HCT116 (cell line): ENCODE results near the gene CLASP2. TPM values are rescaled to one million over a fixed set of nuclear protein-coding genes. Genes with fewer than 3 reads are reported as not detected.

Experiments used
- ATAC-seq: fragments of 200-7000 bp; cut with Tn5 transposase; 2 replicates; pipeline ENCODE4 v1.9.1; 2020; ENCODE audit warnings: mild to moderate bottlenecking, moderate library complexity
- BruUV-seq: library from RNA; stranded (reverse); fragments of 400-500 nt; replicated peaks from 2 replicates; lab custom pipeline; 2021; lab: Mats Ljungman, UMichigan
- CTCF ChIA-PET: fragments of 300-600 bp; sonication (Branson Sonifier 250); formaldehyde crosslinking; loops from one replicate; lab custom pipeline; 2021; ENCODE audit warnings: antibody characterized with exemption; lab: Charles Lee
- POLR2A ChIA-PET: fragments of 300-600, 350-600 bp; sonication (Branson Sonifier 250); formaldehyde crosslinking; loops from one replicate; lab custom pipeline; 2021; ENCODE audit warnings: antibody characterized with exemption; lab: Charles Lee
- RAD21 ChIA-PET, 2 experiments: fragments of 300-600 bp; sonication (Branson Sonifier 250); formaldehyde crosslinking; loops; one replicate each; lab custom pipeline; 2023; ENCODE audit warnings: low total read pairs in 2 of 2; ENCODE audit not compliant: uncharacterized antibody in 2 of 2, unreplicated experiment in 2 of 2, low non-redundant PET in 1 of 2; lab: Charles Lee
- DNase-seq: peaks from one replicate; pipeline ENCODE4 v3.0.0-alpha.2; 2010; ENCODE audit warnings: low read depth, low spot score
- H2AFZ ChIP-seq: fragments of 200-600 bp; shearing (Covaris generic), sonication (generic); 2 replicates; pipeline ENCODE4 v1.6.1; 2017; ENCODE audit warnings: low read depth, mixed run types, mixed read lengths, antibody characterized with exemption, low read length; ENCODE audit not compliant: poor library complexity, severe bottlenecking
- H3K27ac ChIP-seq: 2 replicates; pipeline ENCODE4 v1.5.1; 2012; ENCODE audit warnings: low read depth, low read length
- H3K27me3 ChIP-seq: fragments of 200-600 bp; sonication (generic); 2 replicates; pipeline ENCODE4 v1.6.1; 2016; ENCODE audit warnings: mixed run types, low read length, mixed read lengths; ENCODE audit not compliant: insufficient read depth
- H3K36me3 ChIP-seq, 2 experiments: fragments of 200-500 bp in 1 of 2; fragments of 200-600 bp in 1 of 2; sonication (Bioruptor generic) in 1 of 2; sonication (generic) in 1 of 2; 2 replicates each; pipeline versions ENCODE4 v1.5.1 to v1.6.1; 2014 to 2016; ENCODE audit warnings: low read length in 2 of 2, inconsistent platforms in 1 of 2, mixed read lengths in 1 of 2, mixed run types in 1 of 2; ENCODE audit not compliant: insufficient read depth in 2 of 2, control insufficient read depth in 1 of 2
- H3K4me1 ChIP-seq, 2 experiments: fragments of 200-600 bp in 1 of 2; sonication (generic) in 1 of 2; 2 replicates each; pipeline versions ENCODE4 v1.5.1 to v1.6.1; 2012 to 2017; ENCODE audit warnings: low read length in 2 of 2, inconsistent platforms in 1 of 2, mild to moderate bottlenecking in 1 of 2, mixed read lengths in 1 of 2, mixed run types in 1 of 2, moderate library complexity in 1 of 2; ENCODE audit not compliant: insufficient read depth in 2 of 2, control insufficient read depth in 1 of 2
- H3K4me2 ChIP-seq: fragments of 200-600 bp; sonication (generic); 2 replicates; pipeline ENCODE4 v1.6.1; 2017; ENCODE audit warnings: mixed run types, low read length, mixed read lengths
- H3K4me3 ChIP-seq, 2 experiments: fragments of 200-600 bp in 1 of 2; sonication (generic) in 1 of 2; replicated peaks in 1 of 2; 2 replicates each; pipeline ENCODE4 v1.5.1; 2011 to 2016; ENCODE audit warnings: low read length in 2 of 2, control low read depth in 1 of 2, low read depth in 1 of 2, mild to moderate bottlenecking in 1 of 2, mixed read lengths in 1 of 2, mixed run types in 1 of 2
- H3K79me2 ChIP-seq: fragments of 200-600 bp; sonication (generic); 2 replicates; pipeline ENCODE4 v1.6.1; 2017; ENCODE audit warnings: mild to moderate bottlenecking, mixed run types, low read length, moderate library complexity, mixed read lengths; ENCODE audit not compliant: insufficient read depth
- H3K9ac ChIP-seq: fragments of 200-600 bp; sonication (generic); 2 replicates; pipeline ENCODE4 v1.6.1; 2016; ENCODE audit warnings: low read length, mixed read lengths
- H3K9me2 ChIP-seq: fragments of 200-600 bp; sonication (generic), shearing (Covaris generic); 2 replicates; pipeline ENCODE4 v1.6.1; 2017; ENCODE audit warnings: mixed run types, mild to moderate bottlenecking, moderate library complexity; ENCODE audit not compliant: insufficient read depth
- H3K9me3 ChIP-seq, 2 experiments: fragments of 200-500 bp in 1 of 2; fragments of 200-600 bp in 1 of 2; sonication (Bioruptor generic) in 1 of 2; sonication (generic) in 1 of 2; 2 replicates each; pipeline ENCODE4 v1.6.1; 2014 to 2017; ENCODE audit warnings: low read length in 2 of 2, mixed read lengths in 2 of 2, inconsistent platforms in 1 of 2, low read depth in 1 of 2, mild to moderate bottlenecking in 1 of 2, mixed run types in 1 of 2, moderate library complexity in 1 of 2; ENCODE audit not compliant: control insufficient read depth in 1 of 2, insufficient read depth in 1 of 2
- H4K20me1 ChIP-seq: fragments of 200-600 bp; sonication (generic), shearing (Covaris generic); 2 replicates; pipeline ENCODE4 v1.6.1; 2017; ENCODE audit warnings: mixed run types, mild to moderate bottlenecking, moderate library complexity; ENCODE audit not compliant: insufficient read depth
- ATF3 ChIP-seq: IDR thresholded peaks from 2 replicates; pipeline ENCODE4 v1.6.1; 2012
- CBX3 ChIP-seq: IDR thresholded peaks from 2 replicates; pipeline ENCODE4 v1.6.1; 2012; ENCODE audit warnings: low read depth
- CEBPB ChIP-seq: IDR thresholded peaks from 2 replicates; pipeline ENCODE4 v1.6.1; 2012; ENCODE audit warnings: low read depth
- CTCF ChIP-seq, 3 experiments: fragments of 200-600 bp in 1 of 3; sonication (generic) in 1 of 3; IDR thresholded peaks in 2 of 3; conservative IDR thresholded peaks in 1 of 3; 2 replicates each; pipeline ENCODE4 v1.5.1; 2012 to 2017; ENCODE audit warnings: low read depth in 2 of 3, low read length in 2 of 3, antibody characterized with exemption in 1 of 3, borderline replicate concordance in 1 of 3, control low read depth in 1 of 3, mild to moderate bottlenecking in 1 of 3, mixed read lengths in 1 of 3, mixed run types in 1 of 3, moderate library complexity in 1 of 3; ENCODE audit not compliant: insufficient read depth in 1 of 3
- EGR1 ChIP-seq: IDR thresholded peaks from 2 replicates; pipeline ENCODE4 v1.6.1; 2012; ENCODE audit warnings: low read depth
- ELF1 ChIP-seq: IDR thresholded peaks from 2 replicates; pipeline ENCODE4 v1.6.1; 2012; ENCODE audit warnings: low read depth, borderline replicate concordance
- EZH2phosphoT487 ChIP-seq: fragments of 200-600 bp; IDR thresholded peaks from 2 replicates; pipeline ENCODE4 v1.6.1; 2018; ENCODE audit warnings: antibody characterized with exemption, borderline replicate concordance
- FOSL1 ChIP-seq: IDR thresholded peaks from 2 replicates; pipeline ENCODE4 v1.6.1; 2012; ENCODE audit warnings: low read depth
- JUND ChIP-seq: IDR thresholded peaks from 2 replicates; pipeline ENCODE4 v1.6.1; 2012
- MAX ChIP-seq: IDR thresholded peaks from 2 replicates; pipeline ENCODE4 v1.6.1; 2012
- POLR2A ChIP-seq: IDR thresholded peaks from 2 replicates; pipeline ENCODE4 v1.7.0; 2011; ENCODE audit warnings: borderline replicate concordance; ENCODE audit not compliant: insufficient read depth, insufficient read length; ENCODE audit errors: extremely low read depth
- RAD21 ChIP-seq: IDR thresholded peaks from 2 replicates; pipeline ENCODE4 v1.6.1; 2012; ENCODE audit warnings: low read depth, mild to moderate bottlenecking
- REST ChIP-seq: IDR thresholded peaks from 2 replicates; pipeline ENCODE4 v1.6.1; 2012; ENCODE audit warnings: low read depth
- SIN3A ChIP-seq: IDR thresholded peaks from 2 replicates; pipeline ENCODE4 v1.6.1; 2012; ENCODE audit warnings: low read depth
- SP1 ChIP-seq: IDR thresholded peaks from 2 replicates; pipeline ENCODE4 v1.6.1; 2012; ENCODE audit warnings: low read depth
- TCF7L2 ChIP-seq: IDR thresholded peaks from 2 replicates; pipeline ENCODE4 v1.7.0; 2011; ENCODE audit warnings: borderline replicate concordance, inconsistent platforms; ENCODE audit not compliant: insufficient read depth, insufficient read length; ENCODE audit errors: extremely low read depth
- YY1 ChIP-seq: IDR thresholded peaks from 2 replicates; pipeline ENCODE4 v1.6.1; 2011; ENCODE audit warnings: low read length, low read depth, moderate library complexity, mild to moderate bottlenecking; ENCODE audit not compliant: insufficient replicate concordance; ENCODE audit errors: extremely low read depth
- ZFX ChIP-seq: fragments of 450-650 bp; IDR thresholded peaks from 2 replicates; pipeline ENCODE4 v1.6.1; 2017
- ZNF274 ChIP-seq: fragments of 200-500 bp; sonication (Bioruptor generic); IDR thresholded peaks from 2 replicates; pipeline ENCODE4 v1.6.1; 2014; ENCODE audit warnings: mild to moderate bottlenecking, low read depth, low read length, inconsistent platforms
- intact Hi-C: fragments of 100-400 bp; cut with micrococcal nuclease; formaldehyde crosslinking; loops from 2 replicates; pipeline ENCODE4 v1.10.0; 2022
- total RNA-seq: library from RNA; stranded (reverse); gene quantifications from one replicate; pipeline ENCODE4 v1.2.1, GENCODE V29; 2021; ENCODE audit not compliant: unreplicated experiment

The CLASP2 gene
- total RNA-seq, 1 experiment from 2014 or later: 36.3 TPM

GRCh38 chr3:33613041-33613440, 105.0 kb downstream of the CLASP2 start:
- CTCF ChIA-PET: no interaction called here

More at GRCh38 chr3:33613041-33613440, 105.0 kb downstream of the CLASP2 start:
- TF ChIP-seq SP1: no peak
- TF ChIP-seq CBX3: no peak
- TF ChIP-seq EZH2phosphoT487: no peak
- no peak for TF ChIP-seq MAX
- TF ChIP-seq JUND: no peak
- no peak for TF ChIP-seq ZFX
- TF ChIP-seq CEBPB: no peak
- no peak for TF ChIP-seq POLR2A
- no peak for TF ChIP-seq EGR1
- TF ChIP-seq REST: no peak
- TF ChIP-seq YY1: no peak
- no peak for TF ChIP-seq ZNF274
- no peak for TF ChIP-seq ATF3
- no peak for TF ChIP-seq SIN3A
- no peak for TF ChIP-seq RAD21
- no peak for TF ChIP-seq TCF7L2
- TF ChIP-seq ELF1: no peak
- no peak for TF ChIP-seq CTCF (IDR thresholded peaks at IDR 0.05 in 2 of 3, conservative IDR thresholded peaks at IDR 0.05 in 1 of 3; ENCODE audit: borderline replicate concordance in 1 of 3, insufficient read depth in 1 of 3, low read depth in 2 of 3, low read length in 2 of 3)
- TF ChIP-seq FOSL1: no peak
- RAD21 ChIA-PET: no interaction called here
- Histone ChIP-seq H3K27ac (no peak overlapping the region), H3K79me2 (no peaks in the 10 kb centered on the region), H3K9ac (no peak overlapping the region), H3K36me3 (no peaks in the 10 kb centered on the region), H3K9me3 (no peaks in the 10 kb centered on the region), H3K4me2 (no peak overlapping the region), H3K27me3 (no peaks in the 10 kb centered on the region), H3K4me1 (no peaks in the 10 kb centered on the region), H3K9me2 (no peaks in the 10 kb centered on the region), H3K4me3 (no peak overlapping the region), H4K20me1 (no peaks in the 10 kb centered on the region), H2AFZ (no peak overlapping the region)
- intact Hi-C loops: no loop called here
- no TSS peak for BruUV-seq
- no peak for ATAC-seq
- no peak for DNase-seq
- POLR2A ChIA-PET: no interaction called here
